Left lobe of liver (tissue), 2 donors: Measurements from ENCODE around the gene ROCK1. TPM values are rescaled to one million over a fixed set of nuclear protein-coding genes. Genes with fewer than 3 reads are reported as not detected.

ENCODE experiments used
- ATAC-seq: fragments of 200-7000 bp; cut with Tn5 transposase; one replicate; pipeline ENCODE4 v1.9.1; 2020; ENCODE audit warnings: mild to moderate bottlenecking, moderate library complexity
- DNase-seq: peaks from one replicate; pipeline ENCODE4 v3.0.0-alpha.2; 2020; ENCODE audit warnings: low spot score
- total RNA-seq: library from RNA; stranded (reverse); gene quantifications from one replicate; pipeline ENCODE4 v1.2.1, GENCODE V29; 2021
- donor health status: DM: no; HTN: no; CAD: no; lungs with moderate emphysema.
- donor health status: DM: no; HTN: yes; CAD: no.

The ROCK1 gene
- total RNA-seq, 1 donor from 2014 or later: 18.0 TPM

- ATAC-seq: no peak
Measured at GRCh38 chr18:21109936-21110712, 1.5 kb downstream of the ROCK1 start.

GRCh38 chr18:21105936-21106335 lies 5.7 kb downstream of the ROCK1 start:
- DNase-seq (no peak), ATAC-seq (peak; percentile 87)

More at GRCh38 chr18:21109936-21110712, 1.5 kb downstream of the ROCK1 start:
- DNase-seq: no peak

- no peak for DNase-seq
- no peak for ATAC-seq
Measured at GRCh38 chr18:21101172-21101571, 10.4 kb downstream of the ROCK1 start.

- no peak for DNase-seq
- ATAC-seq: peak; percentile 15
Measured at GRCh38 chr18:21100678-21101077, 10.9 kb downstream of the ROCK1 start.

GRCh38 chr18:21100146-21100545 lies 11.5 kb downstream of the ROCK1 start:
- no peak for ATAC-seq

GRCh38 chr18:21099442-21099841 lies 12.2 kb downstream of the ROCK1 start:
- ATAC-seq (no peak), DNase-seq (no peak)

More at GRCh38 chr18:21100146-21100545, 11.5 kb downstream of the ROCK1 start:
- DNase-seq: no peak

- no peak for DNase-seq
- ATAC-seq: no peak
Measured at GRCh38 chr18:21096760-21097159, 14.9 kb downstream of the ROCK1 start.

- DNase-seq: no peak
- ATAC-seq: peak; percentile 80
Measured at GRCh38 chr18:21093133-21093532, 18.5 kb downstream of the ROCK1 start.

- no peak for DNase-seq
- ATAC-seq: no peak
Measured at GRCh38 chr18:21090680-21091079, 20.9 kb downstream of the ROCK1 start.

- ATAC-seq (no peak), DNase-seq (no peak)
Measured at GRCh38 chr18:21085579-21086166, 25.9 kb downstream of the ROCK1 start.

GRCh38 chr18:21084511-21085078 lies 27.0 kb downstream of the ROCK1 start:
- ATAC-seq (no peak), DNase-seq (no peak)

- ATAC-seq (no peak), DNase-seq (no peak)
Measured at GRCh38 chr18:21083017-21083416, 28.6 kb downstream of the ROCK1 start.

- DNase-seq (no peak), ATAC-seq (no peak)
Measured at GRCh38 chr18:21081426-21081825, 30.2 kb downstream of the ROCK1 start.

- ATAC-seq (no peak), DNase-seq (no peak)
Measured at GRCh38 chr18:21080576-21080975, 31.0 kb downstream of the ROCK1 start.

GRCh38 chr18:21074336-21075323 lies 37.0 kb downstream of the ROCK1 start:
- DNase-seq: no peak
- peak; percentile 38 for ATAC-seq

- ATAC-seq (no peak), DNase-seq (no peak)
Measured at GRCh38 chr18:21073180-21073579, 38.4 kb downstream of the ROCK1 start.

- no peak for ATAC-seq
- DNase-seq: no peak
Measured at GRCh38 chr18:21071071-21071470, 40.5 kb downstream of the ROCK1 start.

- DNase-seq (no peak), ATAC-seq (no peak)
Measured at GRCh38 chr18:21069468-21069867, 42.1 kb downstream of the ROCK1 start.

- no peak for DNase-seq
- ATAC-seq: no peak
Measured at GRCh38 chr18:21064347-21064746, 47.3 kb downstream of the ROCK1 start.

GRCh38 chr18:21063011-21063410 lies 48.6 kb downstream of the ROCK1 start:
- DNase-seq (no peak), ATAC-seq (no peak)

GRCh38 chr18:21057112-21057511 lies 54.5 kb downstream of the ROCK1 start:
- DNase-seq: no peak
- ATAC-seq: no peak
